Lower leg skin (tissue), 4 donors: Measurements from ENCODE around the gene AHRR. TPM values are rescaled to one million over a fixed set of nuclear protein-coding genes. Genes with fewer than 3 reads are reported as not detected.

Experiments
- DNase-seq, 2 donors: peaks; one replicate each; pipeline ENCODE4 v3.0.0-alpha.2; 2019; ENCODE audit warnings: low spot score in 2 of 2
- H3K4me3 ChIP-seq: fragments of 200-600 bp; sonication (generic); 2 replicates; pipeline ENCODE4 v1.5.1; 2017; ENCODE audit warnings: mild to moderate bottlenecking, low read depth; ENCODE audit not compliant: poor library complexity, severe bottlenecking
- CTCF ChIP-seq, 3 donors: fragments of 450-650 bp; IDR thresholded peaks; one replicate each; pipeline ENCODE4 v1.5.1; 2016; ENCODE audit warnings: antibody characterized with exemption in 3 of 3, mild to moderate bottlenecking in 3 of 3, moderate library complexity in 2 of 3
- POLR2A ChIP-seq, 2 donors: fragments of 450-650 bp; IDR thresholded peaks; one replicate each; pipeline ENCODE4 v1.6.1; 2016 to 2017; ENCODE audit warnings: antibody characterized with exemption in 2 of 2, mild to moderate bottlenecking in 1 of 2, moderate library complexity in 1 of 2
- WGBS, 2 donors: methylation state at CpG; one replicate each; pipeline ENCODE4 v1.1.5; 2018; 5-methylcytosine and 5-hydroxymethylcytosine counted together
- intact Hi-C: fragments of 100-400 bp; cut with DNase I; formaldehyde crosslinking; loops from one replicate; pipeline ENCODE4 v1.15.0; 2023; ENCODE audit warnings: low total_unique reads
- total RNA-seq, 4 donors: library from RNA; depleted of rRNA; stranded (reverse); fragments of >200 nt; gene quantifications; one replicate each; pipeline ENCODE4 v1.1.0, GENCODE V29; 2016

The AHRR gene
- total RNA-seq, 4 donors from 2014 or later = 3.6 to 19.6 (median 6.0) TPM

DNA sequence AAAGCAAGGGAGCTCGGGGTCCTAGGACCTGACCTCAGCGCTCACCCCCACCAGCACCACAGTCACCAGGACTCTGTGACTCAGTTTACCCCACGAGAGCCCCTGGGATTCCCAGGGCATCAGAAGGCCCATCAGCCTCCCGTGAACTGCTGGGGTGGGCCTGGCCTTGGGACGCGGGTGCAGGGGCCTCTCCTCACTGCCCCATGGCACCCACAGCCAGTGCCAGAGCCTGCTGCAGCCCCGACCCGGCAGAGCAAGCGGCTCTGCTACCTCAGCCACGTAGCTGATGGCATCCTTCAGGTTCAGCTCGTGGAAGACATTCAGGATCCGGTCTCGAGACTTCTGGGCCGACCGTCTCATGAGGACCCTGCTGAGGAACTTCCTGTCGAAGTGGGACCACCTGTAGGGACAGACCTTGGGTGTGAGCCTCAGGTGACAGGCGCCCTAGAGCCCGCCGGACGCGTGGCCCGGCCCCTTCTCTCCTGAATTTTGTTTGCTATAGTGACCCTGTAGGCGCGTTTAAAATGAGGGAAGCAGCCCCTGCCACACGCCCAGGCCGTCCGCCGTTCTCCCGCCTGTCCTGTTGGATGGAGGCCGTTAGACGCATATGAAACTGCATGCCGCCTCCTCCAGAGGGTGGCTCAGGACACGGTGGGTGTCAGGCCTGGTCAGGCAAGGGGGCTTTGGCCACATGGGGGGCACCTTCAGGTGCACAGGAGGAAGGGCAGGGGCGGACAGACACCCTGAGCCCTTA lies 158.2 kb downstream of the AHRR start:
- TF ChIP-seq CTCF (IDR thresholded peaks at IDR 0.05) = no peak
- no peak for TF ChIP-seq POLR2A (IDR thresholded peaks at IDR 0.05)
- no peak overlapping the region for H3K4me3 ChIP-seq
- intact Hi-C loops = no loop called here
- WGBS, 2 donors = 71 to 84% methylated on average over 32 of the region's 34 CpGs
- no peak for DNase-seq

GRCh38 chr5:481347-481746 lies 159.8 kb downstream of the AHRR start:
- no peak overlapping the region for H3K4me3 ChIP-seq
- no peak for TF ChIP-seq POLR2A (IDR thresholded peaks at IDR 0.05)
- TF ChIP-seq CTCF (IDR thresholded peaks at IDR 0.05) = no peak
- 81 to 86% methylated on average over 23 of the region's 23 CpGs for WGBS, 2 donors
- intact Hi-C loops = no loop called here
- DNase-seq = no peak

GRCh38 chr5:482021-482420 lies 160.5 kb downstream of the AHRR start:
- TF ChIP-seq CTCF (IDR thresholded peaks at IDR 0.05) (no peak), POLR2A (IDR thresholded peaks at IDR 0.05) (no peak)
- intact Hi-C loops = no loop called here
- no peak overlapping the region for H3K4me3 ChIP-seq
- WGBS, 2 donors = 66 to 67% methylated on average over 11 to 18 of the region's 24 CpGs
- DNase-seq = no peak

DNA sequence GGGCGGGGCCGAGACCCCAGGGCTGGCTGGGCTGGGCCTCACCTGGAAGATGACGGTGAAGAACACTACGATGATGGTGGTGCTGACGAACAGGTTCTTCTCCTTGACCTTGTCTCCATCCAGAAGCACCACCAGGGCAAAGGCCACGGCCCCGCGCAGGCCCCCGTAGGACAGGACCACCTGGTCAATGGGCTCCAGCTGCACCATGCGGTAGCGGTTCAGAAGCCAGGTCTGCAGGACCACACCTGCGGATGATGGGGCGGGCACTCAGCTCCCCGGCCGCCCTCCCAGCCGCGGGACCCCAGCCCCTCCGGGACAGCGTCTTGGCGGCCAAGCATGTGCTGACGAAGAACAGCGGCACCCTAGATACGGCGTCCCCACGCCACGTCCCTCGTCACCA lies 161.0 kb downstream of the AHRR start:
- no peak for TF ChIP-seq POLR2A (IDR thresholded peaks at IDR 0.05)
- no peak for TF ChIP-seq CTCF (IDR thresholded peaks at IDR 0.05)
- no peak overlapping the region for H3K4me3 ChIP-seq
- intact Hi-C loops = no loop called here
- no peak for DNase-seq
- WGBS, 2 donors = 93% methylated on average over 25 to 26 of the region's 27 CpGs

- DNase-seq = no peak
- WGBS, 2 donors = 89 to 95% methylated on average over 26 of the region's 26 CpGs
- no peak overlapping the region for H3K4me3 ChIP-seq
- no peak for TF ChIP-seq POLR2A (IDR thresholded peaks at IDR 0.05)
- TF ChIP-seq CTCF (IDR thresholded peaks at IDR 0.05) = no peak
- intact Hi-C loops = no loop called here
These were observed 161.5 kb downstream of the AHRR start for GRCh38 chr5:483011-483410.
